ENCODE data around the gene SPANXA2. TPM values are rescaled to one million over a fixed set of nuclear protein-coding genes. Genes with fewer than 3 reads are reported as not detected.
A peak's percentile ranks its signal among the peaks of the same experiment; 100 is the strongest.
"Not testable (repeated sequence)": the region's sequence is repeated elsewhere in the genome, so short reads cannot be mapped to it uniquely, and the experiment has no call there.

SPANXA2 gene, protein sequence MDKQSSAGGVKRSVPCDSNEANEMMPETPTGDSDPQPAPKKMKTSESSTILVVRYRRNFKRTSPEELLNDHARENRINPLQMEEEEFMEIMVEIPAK
- polyA plus RNA-seq (ENCODE audit: insufficient read length in 3 of 3), result not detected
- long read RNA-seq, donor 1, result 0 reads
- long read RNA-seq, donor 2, result 0 reads
- long read RNA-seq, donor 3, result 0 reads
- long read RNA-seq, donor 4, result 0 reads
- long read RNA-seq, donor 5, result 0 reads
- long read RNA-seq, donor 6, result 0 reads
- long read RNA-seq, donor 7, result 0 reads
- long read RNA-seq, donor 8, result 0 reads
- long read RNA-seq, donor 9, result 0 reads
- long read RNA-seq, donor 10, result 0 reads
- long read RNA-seq, donor 11, result 0 reads
- long read RNA-seq, donor 12, result 0 reads
- long read RNA-seq, donor 13, result 0 reads
- long read RNA-seq, donor 14, result 0 reads
- long read RNA-seq, donor 15, result 0 reads
- long read RNA-seq, donor 16, result 0 reads

DNA sequence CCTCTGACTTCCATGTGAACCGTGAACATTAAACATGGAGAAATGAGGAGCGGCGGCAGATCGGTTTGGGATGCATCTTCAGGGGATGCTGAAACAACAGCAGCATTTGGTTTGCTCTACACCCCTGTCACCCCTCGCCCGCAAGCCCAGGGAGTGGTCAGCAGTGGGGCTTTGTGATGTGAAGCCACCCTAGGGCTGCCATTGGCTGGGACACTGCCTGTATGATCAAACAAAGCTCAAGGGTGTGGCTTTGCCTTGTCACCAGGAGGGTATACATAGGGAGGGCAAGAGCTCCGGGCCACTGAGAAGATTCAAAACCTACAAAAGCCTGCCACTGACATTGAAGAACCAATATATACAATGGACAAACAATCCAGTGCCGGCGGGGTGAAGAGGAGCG is at the start of gene SPANXA2:
Gene SPANXA2 (plus strand): TSS at position 301 of the 400 bp plus-strand sequence. CDS start 60 bp downstream, at position 361.
- not testable (repeated sequence) for DNase-seq (ENCODE audit: extremely low read depth in 1 of 11, low read depth in 9 of 11, low spot score in 4 of 11)

DNA sequence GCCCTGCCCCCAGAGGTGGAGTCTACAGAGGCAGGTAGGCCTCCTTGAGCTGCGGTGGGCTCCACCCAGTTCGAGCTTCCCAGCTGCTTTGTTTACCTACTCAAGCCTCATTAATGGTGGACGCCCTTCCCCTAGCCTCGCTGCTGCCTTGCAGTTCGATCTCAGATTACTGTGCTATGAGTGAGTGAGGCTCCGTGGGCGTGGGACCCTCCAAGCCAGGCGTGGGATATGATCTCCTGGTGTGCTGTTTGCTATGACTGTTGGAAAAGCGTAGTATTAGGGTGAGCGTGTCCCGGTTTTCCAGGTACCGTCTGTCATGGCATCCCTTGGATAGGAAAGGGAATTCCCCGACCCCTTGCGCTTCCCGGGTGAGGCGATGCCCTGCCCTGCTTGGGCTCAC is 47.0 kb upstream of the SPANXA2 start:
- DNase-seq (ENCODE audit: extremely low read depth in 1 of 11, low read depth in 9 of 11, low spot score in 4 of 11), result not testable (repeated sequence)

DNA sequence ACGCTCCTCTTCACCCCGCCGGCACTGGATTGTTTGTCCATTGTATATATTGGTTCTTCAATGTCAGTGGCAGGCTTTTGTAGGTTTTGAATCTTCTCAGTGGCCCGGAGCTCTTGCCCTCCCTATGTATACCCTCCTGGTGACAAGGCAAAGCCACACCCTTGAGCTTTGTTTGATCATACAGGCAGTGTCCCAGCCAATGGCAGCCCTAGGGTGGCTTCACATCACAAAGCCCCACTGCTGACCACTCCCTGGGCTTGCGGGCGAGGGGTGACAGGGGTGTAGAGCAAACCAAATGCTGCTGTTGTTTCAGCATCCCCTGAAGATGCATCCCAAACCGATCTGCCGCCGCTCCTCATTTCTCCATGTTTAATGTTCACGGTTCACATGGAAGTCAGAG is 4.9 kb upstream of the SPANXA2 start, which contains the start of gene SPANXA1:
Gene SPANXA1 (minus strand): TSS at position 101 of the 400 bp plus-strand sequence. CDS start 60 bp downstream, at position 41.
- not testable (repeated sequence) for DNase-seq (ENCODE audit: extremely low read depth in 1 of 11, low read depth in 9 of 11, low spot score in 4 of 11)

DNA sequence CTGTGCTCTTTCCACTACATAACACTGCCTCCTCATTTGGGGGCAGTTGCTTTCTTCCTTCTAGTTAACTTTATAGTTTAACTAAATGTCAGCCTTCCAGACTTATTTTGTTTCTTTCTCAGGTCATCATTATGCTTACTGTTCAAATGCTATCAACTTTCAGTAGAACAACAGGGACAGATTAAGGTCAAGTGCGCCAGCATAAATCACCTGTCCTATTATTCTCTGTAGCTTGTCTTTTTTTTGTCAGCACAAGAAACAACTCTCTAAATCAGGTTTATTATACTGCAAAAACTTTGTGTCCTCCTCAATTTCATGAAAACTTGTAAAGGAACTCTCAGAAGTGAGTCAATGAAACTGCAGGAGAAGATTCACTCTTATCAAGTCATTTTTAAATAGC is 19.6 kb downstream of the SPANXA2 start:
- DNase-seq (ENCODE audit: extremely low read depth in 1 of 11, low read depth in 9 of 11, low spot score in 4 of 11), result peak in 8 of 11 donors; percentile 6 to 44 (median 25)

DNA sequence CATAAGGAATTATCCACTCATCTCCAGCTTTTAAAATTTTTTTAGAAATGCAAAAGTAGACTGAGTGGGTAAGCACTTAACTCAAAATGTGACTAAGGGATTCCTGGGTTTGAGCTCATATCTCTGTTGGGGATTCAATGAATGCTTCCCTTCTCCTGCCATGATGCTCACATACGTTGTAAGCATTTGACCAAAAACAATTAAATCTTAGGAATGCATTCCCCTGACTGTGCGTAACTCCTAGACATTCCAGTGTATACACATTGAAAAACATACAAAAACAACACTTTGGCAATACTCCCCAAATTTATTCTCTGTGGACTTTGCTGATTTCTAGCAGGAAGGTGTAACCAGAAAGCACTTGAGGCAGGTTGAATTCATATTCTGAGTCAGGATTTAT is 29.8 kb downstream of the SPANXA2 start:
- DNase-seq (ENCODE audit: extremely low read depth in 1 of 11, low read depth in 9 of 11, low spot score in 4 of 11), result no peak

DNA sequence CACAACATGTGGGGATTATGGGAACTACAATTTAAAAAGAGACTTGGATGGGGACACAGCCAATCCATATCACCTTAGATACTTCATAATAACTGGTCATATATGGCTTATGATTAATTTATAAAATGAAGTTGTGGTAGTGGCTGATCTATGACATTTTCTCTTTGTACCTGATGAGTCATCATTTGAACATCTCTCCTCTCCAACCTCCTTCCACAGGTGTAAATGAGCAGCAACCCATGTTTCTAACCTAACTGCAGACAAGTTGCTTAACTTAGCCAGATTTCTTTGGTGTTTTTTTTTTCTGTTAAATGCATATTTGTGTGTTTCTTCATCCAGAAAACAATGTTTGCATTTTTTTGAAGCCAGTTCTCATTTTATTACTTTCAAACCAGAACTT is 42.6 kb downstream of the SPANXA2 start:
- DNase-seq (ENCODE audit: extremely low read depth in 1 of 11, low read depth in 9 of 11, low spot score in 4 of 11), result no peak

DNA sequence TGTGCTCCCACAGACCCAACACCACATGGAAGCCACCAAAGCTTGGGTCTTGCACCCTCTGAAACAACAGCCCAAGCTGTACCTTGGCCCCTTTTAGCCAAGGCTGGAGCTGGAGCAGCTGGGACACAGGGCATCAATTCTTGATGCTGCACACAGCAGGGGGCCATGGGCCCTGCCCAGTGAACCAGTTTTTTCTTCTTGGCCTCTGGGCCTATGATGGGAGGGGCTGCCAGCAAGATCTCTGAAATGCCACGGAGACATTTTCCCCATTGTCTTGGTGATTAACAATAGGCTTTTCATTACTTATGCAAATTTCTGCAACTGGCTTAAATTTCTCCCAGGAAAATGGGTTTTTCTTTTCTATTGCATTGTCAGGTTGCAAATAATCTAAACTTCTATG is 49.0 kb downstream of the SPANXA2 start:
- no peak for DNase-seq (ENCODE audit: extremely low read depth in 1 of 11, low read depth in 9 of 11, low spot score in 4 of 11)

Other genes with a start within 250 kb of the SPANXA2 start
- not detected for gene SPANXA1, start 5.0 kb upstream of the SPANXA2 start, polyA plus RNA-seq (ENCODE audit: insufficient read length in 3 of 3)
- not detected for gene SPANXD, start 109.0 kb downstream of the SPANXA2 start, polyA plus RNA-seq (ENCODE audit: insufficient read length in 3 of 3)
- under 1 TPM; 0.25 to 0.66 (median 0.57) TPM for gene MAGEC3, start 248.6 kb downstream of the SPANXA2 start, polyA plus RNA-seq (ENCODE audit: insufficient read length in 3 of 3)